Fibroblast of pulmonary artery (primary cell): Measurements from ENCODE around the gene PIKFYVE.
"Not testable (repeated sequence)": the region's sequence is repeated elsewhere in the genome, so short reads cannot be mapped to it uniquely, and the experiment has no call there.

ENCODE experiments used
- DNase-seq: peaks from one replicate; pipeline ENCODE4 v3.0.0-alpha.2; 2010; ENCODE audit warnings: low read depth
- H3K4me3 ChIP-seq: replicated peaks from 2 replicates; pipeline ENCODE4 v1.5.1; 2011; ENCODE audit warnings: low read depth, mild to moderate bottlenecking, control low read depth, low read length, moderate library complexity
- CTCF ChIP-seq: IDR thresholded peaks from 2 replicates; pipeline ENCODE4 v1.5.1; 2011; ENCODE audit warnings: mild to moderate bottlenecking, control low read depth, low read length, inconsistent platforms; ENCODE audit errors: missing control alignments

PIKFYVE gene

GRCh38 chr2:208352644-208353567, 86.9 kb downstream of the PIKFYVE start:
- no peak overlapping the region for H3K4me3 ChIP-seq
- TF ChIP-seq CTCF: no peak
- no peak for DNase-seq

GRCh38 chr2:208354964-208355381, 88.9 kb downstream of the PIKFYVE start:
- no peak for TF ChIP-seq CTCF
- no peak for DNase-seq
- H3K4me3 ChIP-seq: no peak overlapping the region

- not testable (repeated sequence) for H3K4me3 ChIP-seq, DNase-seq
Measured at GRCh38 chr2:208356420-208356819, 90.4 kb downstream of the PIKFYVE start.

- no peak for DNase-seq
- no peak for TF ChIP-seq CTCF
- H3K4me3 ChIP-seq: no peak overlapping the region
Measured at GRCh38 chr2:208356846-208357574, 91.0 kb downstream of the PIKFYVE start.

GRCh38 chr2:208358758-208359631, 92.9 kb downstream of the PIKFYVE start:
- no peak overlapping the region for H3K4me3 ChIP-seq
- DNase-seq: peak; percentile 34
- no peak for TF ChIP-seq CTCF

- no peak for DNase-seq
- TF ChIP-seq CTCF: no peak
- H3K4me3 ChIP-seq: no peak overlapping the region
Measured at GRCh38 chr2:208359632-208359986, 93.6 kb downstream of the PIKFYVE start.
